HG03280 (cell line): ENCODE measurements around the gene KRAS.

Experiments used
- ATAC-seq: cut with Tn5 transposase; IDR thresholded peaks from one replicate; pipeline ENCODE4 v1.9.1; 2021; ENCODE audit warnings: mild to moderate bottlenecking, moderate library complexity; ENCODE audit not compliant: unreplicated experiment

Gene KRAS

DNA sequence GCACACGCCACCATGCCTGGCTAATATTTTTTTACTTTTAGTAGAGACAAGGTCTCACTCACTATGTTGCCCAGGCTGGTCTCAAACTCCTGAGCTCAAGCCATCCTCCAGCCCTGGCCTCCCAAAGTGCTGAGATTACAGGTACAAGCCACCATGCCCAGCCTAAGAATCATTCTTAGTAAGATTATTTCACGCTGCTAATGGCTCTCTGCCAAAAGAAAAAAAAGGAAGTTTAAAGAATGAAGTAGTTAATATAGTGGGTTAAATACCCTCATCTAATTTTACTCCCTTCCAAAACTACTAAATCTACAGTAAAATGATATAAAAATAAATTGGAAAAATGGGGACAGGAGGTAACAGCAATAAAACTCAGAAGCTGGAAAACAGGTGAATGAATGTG lies 53.1 kb downstream of the KRAS start:
- ATAC-seq: no peak

DNA sequence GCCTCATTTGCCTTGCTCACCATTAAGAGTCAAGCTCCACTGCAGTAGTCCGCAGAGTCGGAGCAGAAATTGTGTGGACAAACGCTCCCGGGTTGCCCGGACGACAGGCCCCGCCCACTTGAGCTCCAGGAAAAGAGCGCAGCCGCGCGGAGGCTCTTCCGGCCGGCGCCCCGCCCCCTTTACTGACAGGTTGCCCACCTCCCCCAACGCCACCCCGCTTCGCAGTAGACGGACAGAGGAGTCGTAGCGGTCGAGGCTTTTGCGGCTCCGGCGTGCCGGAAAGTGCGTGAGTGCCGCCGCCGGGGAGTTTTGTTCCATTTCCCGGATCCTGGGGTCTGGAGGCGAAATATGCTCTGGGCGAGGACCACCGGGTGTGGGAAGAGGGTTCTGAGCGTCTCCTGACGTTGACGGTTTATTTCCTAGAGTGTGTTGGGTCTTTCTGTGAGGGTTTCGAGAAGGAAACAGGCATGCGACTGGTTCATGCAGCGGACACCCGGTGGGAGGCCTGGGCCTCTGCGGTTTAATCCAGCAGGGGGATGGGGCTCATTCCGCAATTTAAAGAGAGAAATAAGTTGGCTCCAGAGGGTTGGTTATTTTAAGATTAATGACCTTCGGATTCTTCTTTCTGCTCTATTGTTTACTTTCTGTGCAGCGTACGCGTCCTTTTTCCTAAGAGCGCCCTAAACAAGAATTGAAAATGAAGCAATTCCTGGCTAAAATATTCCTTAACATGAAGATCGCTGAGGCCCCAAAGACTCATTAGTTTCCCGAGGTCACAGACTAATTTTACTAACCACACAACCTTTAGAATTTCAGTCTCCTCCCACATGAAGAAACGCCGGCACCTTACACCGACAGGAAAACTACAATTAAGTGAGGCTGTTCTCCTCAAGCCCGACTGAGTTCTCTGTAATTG lies 55.4 kb downstream of the KRAS start, which contains the start of the genes DNAI7 and ETFRF1:
Gene DNAI7 (minus strand): TSS at position 105 of the 916 bp plus-strand sequence. CDS start 82 bp downstream, at position 23.
Gene ETFRF1 (plus strand): TSS at position 182 of the 916 bp plus-strand sequence. CDS start 8,720 bp downstream, outside the sequence.
- ATAC-seq: peak; percentile 97

GRCh38 chr12:25194722-25195055 lies 56.0 kb downstream of the KRAS start:
- ATAC-seq: no peak

GRCh38 chr12:25194214-25194613 lies 56.5 kb downstream of the KRAS start:
- ATAC-seq: no peak

GRCh38 chr12:25190793-25191192 lies 59.9 kb downstream of the KRAS start:
- no peak for ATAC-seq

DNA sequence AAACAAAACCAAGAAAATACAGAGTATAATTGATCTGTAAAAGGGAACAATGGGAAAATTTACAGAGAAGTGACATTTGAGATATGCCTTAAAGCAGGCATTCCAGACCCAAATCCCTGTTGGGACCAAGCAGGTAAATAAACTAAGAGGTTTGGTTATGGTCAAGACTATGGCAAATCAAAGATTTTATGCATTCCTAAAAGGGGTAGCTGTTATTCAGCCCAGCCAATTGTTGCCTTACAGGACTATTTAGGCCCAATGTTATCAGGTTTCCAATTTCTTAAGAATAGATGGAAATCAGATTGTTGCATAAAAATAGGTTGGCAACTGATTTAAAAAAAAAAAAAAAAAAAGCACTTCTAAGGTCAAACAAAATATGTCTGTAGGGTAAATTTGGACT lies 61.1 kb downstream of the KRAS start:
- ATAC-seq: no peak

GRCh38 chr12:25187781-25188180 lies 62.9 kb downstream of the KRAS start:
- no peak for ATAC-seq

DNA sequence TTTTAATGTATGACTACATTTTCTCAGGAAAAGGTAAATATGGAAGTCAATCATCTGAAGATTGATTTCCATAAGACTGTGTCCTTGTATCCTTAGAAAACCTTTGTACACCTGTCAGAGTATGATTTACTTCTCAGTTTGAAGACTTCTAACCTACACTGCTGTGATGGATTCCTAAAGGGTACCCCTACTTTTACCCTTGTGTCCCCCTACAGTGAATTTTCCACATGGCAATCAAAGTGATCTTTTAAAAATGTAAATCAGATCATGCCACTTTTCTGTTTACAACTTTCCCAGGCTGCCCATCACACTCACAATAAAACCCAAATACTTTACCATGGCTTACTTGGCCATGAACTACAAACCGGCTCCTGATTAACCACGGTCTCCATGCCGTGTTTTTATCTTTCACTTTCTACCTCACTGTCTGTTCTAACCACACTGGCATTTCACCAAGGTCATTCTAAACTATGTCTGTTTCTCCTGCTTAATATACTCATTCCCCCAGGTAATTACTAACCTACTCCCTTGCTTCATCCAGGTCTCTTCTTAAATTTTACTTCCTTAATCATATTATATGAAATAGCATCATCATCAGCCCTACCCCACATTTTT lies 63.8 kb downstream of the KRAS start:
- peak; percentile 88 for ATAC-seq

DNA sequence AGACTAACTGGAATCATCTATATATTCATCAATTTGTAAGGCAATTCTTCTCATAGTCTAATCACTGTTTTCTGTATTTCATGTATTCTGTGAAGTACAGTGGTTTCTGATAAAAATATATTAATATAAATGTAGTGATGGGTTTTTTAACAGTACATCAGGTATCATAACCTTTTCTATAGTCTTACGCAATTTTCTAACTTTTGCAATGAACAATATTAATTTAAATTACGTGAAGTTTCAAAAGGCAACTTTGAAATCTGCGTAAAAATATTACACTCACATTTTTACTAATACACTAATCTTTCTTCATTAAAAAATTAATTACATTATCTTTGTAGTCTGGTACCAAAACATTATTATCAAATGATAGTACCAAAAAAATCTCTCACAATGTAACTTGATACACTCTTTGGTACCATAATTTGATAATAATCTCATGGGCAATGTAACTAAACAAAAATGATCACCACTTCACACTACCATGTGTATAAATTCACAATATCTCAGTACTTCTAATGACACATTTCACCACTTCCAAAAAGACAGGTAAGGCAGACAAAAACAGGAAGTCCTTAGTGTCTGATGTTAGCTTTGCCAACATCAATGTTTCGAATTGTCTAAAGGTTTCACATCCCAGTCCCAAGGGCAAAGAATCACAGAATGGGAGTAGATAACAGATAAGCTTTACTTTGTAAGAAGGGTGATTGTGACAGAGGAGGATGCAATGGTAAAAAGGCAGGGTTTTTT lies 64.5 kb downstream of the KRAS start:
- ATAC-seq: no peak

GRCh38 chr12:25184132-25184531 lies 66.6 kb downstream of the KRAS start:
- no peak for ATAC-seq

DNA sequence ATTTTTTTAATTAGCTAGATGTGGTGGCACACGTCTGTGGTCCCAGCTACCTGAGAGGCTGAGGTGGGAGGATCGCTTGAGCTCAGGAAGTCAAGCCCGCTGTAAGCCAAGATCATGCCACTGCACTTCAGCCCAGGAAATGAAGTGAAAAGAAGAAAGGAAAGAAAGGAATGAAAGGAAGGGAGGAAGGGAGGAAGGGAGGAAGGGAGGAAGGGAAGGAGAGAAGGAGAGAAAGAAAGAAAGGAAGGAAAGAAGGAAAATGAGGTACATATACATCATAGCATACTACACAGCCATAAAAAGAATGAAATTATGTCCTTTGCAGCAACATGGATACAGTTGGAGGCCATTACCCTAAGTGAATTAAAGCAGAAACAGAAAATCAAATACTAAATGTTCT lies 68.0 kb downstream of the KRAS start:
- no peak for ATAC-seq

DNA sequence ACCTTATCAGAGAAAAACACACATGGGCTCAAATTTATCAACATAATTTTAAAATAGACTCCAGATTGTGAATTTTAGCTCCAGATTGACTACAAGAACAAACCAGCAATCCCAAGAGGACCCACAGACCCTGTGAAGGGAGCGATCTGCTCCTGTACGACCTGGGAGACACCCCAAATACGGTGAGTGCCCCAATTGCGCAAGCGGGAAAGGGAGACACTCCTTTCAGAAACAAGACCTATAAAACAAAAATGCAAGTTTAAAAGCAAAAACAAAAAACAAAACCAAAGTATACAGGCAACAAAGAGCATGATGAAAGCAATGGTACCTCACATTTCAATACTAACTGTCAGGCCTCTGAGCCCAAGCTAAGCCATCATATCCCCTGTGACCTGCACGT lies 87.9 kb downstream of the KRAS start:
- ATAC-seq: no peak

- no peak for ATAC-seq
Measured at GRCh38 chr12:25156061-25156460, 94.7 kb downstream of the KRAS start.

DNA sequence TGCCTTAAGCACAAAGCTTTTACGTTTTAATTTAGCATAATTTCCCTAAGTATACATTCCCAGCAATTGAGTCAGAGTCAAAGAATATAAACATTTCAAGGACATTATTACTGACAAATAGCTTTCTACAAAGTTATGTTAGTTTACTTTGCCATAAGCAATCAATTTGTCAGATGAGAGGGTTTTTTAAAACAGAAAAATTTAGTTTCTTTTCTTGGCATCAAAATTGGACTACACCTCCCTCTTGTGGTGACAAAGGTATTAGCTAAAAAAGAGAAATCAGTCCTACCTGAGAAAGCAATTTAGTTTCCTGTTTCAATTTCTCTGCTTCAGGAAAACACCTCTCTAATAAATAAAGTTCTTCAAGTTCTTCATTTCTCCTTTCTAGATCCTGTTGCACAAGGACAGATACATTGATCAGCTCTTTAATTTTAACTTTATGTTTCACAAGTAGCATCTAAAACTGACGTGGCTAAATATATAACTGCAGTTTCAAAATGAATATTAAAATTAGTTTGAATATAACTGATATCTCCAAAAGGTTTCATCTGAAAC lies 95.6 kb downstream of the KRAS start:
- ATAC-seq: no peak
